ENCODE results near the gene TECPR1.

The TECPR1 gene

GRCh38 chr7:98242934-98243333 is 9.1 kb downstream of the TECPR1 start:
- DNase-seq, result no peak

- DNase-seq, result no peak
Measured at GRCh38 chr7:98242342-98242741, 9.7 kb downstream of the TECPR1 start.

- DNase-seq, result no peak
Measured at GRCh38 chr7:98241674-98242241, 10.3 kb downstream of the TECPR1 start.

GRCh38 chr7:98240961-98241673 is 10.9 kb downstream of the TECPR1 start:
- DNase-seq, result peak in 2 of 3 experiments; percentile 8 to 16

- DNase-seq, result no peak
Measured at GRCh38 chr7:98238976-98239375, 13.1 kb downstream of the TECPR1 start.

GRCh38 chr7:98238076-98238475 is 14.0 kb downstream of the TECPR1 start:
- DNase-seq, result no peak

- DNase-seq, result no peak
Measured at GRCh38 chr7:98236355-98237185, 15.5 kb downstream of the TECPR1 start.

GRCh38 chr7:98235901-98236300 is 16.1 kb downstream of the TECPR1 start:
- no peak for DNase-seq

- no peak for DNase-seq
Measured at GRCh38 chr7:98234429-98235147, 17.4 kb downstream of the TECPR1 start.

- DNase-seq, result no peak
Measured at GRCh38 chr7:98233219-98234070, 18.6 kb downstream of the TECPR1 start.

GRCh38 chr7:98232799-98233198 is 19.2 kb downstream of the TECPR1 start:
- DNase-seq, result no peak

GRCh38 chr7:98232263-98232585 is 19.8 kb downstream of the TECPR1 start:
- no peak for DNase-seq

GRCh38 chr7:98231493-98232262 is 20.4 kb downstream of the TECPR1 start:
- no peak for DNase-seq

- no peak for DNase-seq
Measured at GRCh38 chr7:98230746-98231471, 21.1 kb downstream of the TECPR1 start.

- no peak for DNase-seq
Measured at GRCh38 chr7:98229991-98230745, 21.9 kb downstream of the TECPR1 start.

- DNase-seq, result peak in 2 of 3 experiments; percentile 17 to 56
Measured at GRCh38 chr7:98229441-98229840, 22.6 kb downstream of the TECPR1 start.

- no peak for DNase-seq
Measured at GRCh38 chr7:98228801-98229200, 23.2 kb downstream of the TECPR1 start.

- DNase-seq, result no peak
Measured at GRCh38 chr7:98227939-98228338, 24.1 kb downstream of the TECPR1 start.

GRCh38 chr7:98225913-98226614 is 26.0 kb downstream of the TECPR1 start:
- no peak for DNase-seq

All from NCI-H1417 (cell line).